K562 treated with DMSO at 1 percent for 48 hours (cell line): ENCODE results near the gene PIK3R4. TPM values are rescaled to one million over a fixed set of nuclear protein-coding genes. Genes with fewer than 3 reads are reported as not detected.

Source experiments
- total RNA-seq: library from RNA; unstranded; fragments of 300-600 nt; gene quantifications from 2 replicates; pipeline ENCODE4 v1.2.3, GENCODE V29; 2022; ENCODE audit warnings: low replicate concordance; ENCODE audit errors: extremely low read depth

Gene PIK3R4
- total RNA-seq, result not detected in 2 replicates

DNA sequence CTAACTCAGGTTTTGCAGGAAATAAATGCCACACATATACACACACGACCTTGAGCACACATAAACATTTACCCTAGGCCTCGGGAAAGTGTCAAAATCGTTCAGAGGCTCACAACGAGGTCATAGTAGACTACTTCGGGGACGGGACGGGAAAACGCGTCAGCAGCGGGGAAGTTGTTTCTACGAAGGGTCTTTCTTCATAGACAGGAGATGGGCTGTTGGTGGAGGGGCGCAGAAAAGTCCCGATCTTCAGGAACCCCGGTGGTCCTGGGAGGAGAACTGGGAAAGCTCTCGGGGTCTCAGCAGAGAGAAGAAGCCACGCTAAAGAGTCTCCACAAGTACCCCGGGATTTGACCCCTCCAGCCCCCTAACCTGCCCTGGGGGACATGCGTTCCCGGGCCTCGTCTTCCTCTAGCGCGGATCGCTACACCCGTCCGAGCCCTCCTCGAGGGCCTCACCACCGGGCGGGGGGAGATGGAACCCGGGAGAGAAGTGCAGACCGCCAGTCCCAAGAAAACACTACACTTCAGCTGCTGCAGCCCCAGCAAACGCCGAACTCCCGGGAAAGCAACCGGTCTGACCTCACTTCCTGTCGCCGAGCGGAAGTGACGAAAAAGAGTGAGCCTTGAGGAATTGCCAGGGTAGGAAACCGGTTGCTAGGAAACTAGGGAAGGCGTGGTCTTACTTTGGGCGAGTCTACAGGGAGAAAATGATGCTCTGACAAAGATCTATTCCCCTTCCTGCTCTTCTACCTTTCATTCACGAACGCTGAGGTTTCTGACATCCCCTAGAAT is at the start of gene PIK3R4:
Gene PIK3R4, minus strand, starts transcription at position 584 of the 794 bp plus-strand sequence. CDS start 1,611 bp downstream, outside the sequence.

Other genes starting within 250 kb of the PIK3R4 start
- not detected in 2 replicates for gene COL6A6, start 229.7 kb downstream of the PIK3R4 start, total RNA-seq
- not detected in 2 replicates for gene ATP2C1, start 147.3 kb upstream of the PIK3R4 start, total RNA-seq